Measurements from ENCODE around the gene RPS6KL1. TPM values are rescaled to one million over a fixed set of nuclear protein-coding genes. Genes with fewer than 3 reads are reported as not detected.
A peak's percentile ranks its signal among the peaks of the same experiment; 100 is the strongest.
"Not testable (repeated sequence)": the region's sequence is repeated elsewhere in the genome, so short reads cannot be mapped to it uniquely, and the experiment has no call there.

RPS6KL1 gene
- total RNA-seq, 1 donor from 2014 or later: 10.8 TPM

GRCh38 chr14:74938531-74939495, 15.8 kb upstream of the RPS6KL1 start:
- H3K4me1 Mint-ChIP-seq (ENCODE audit: low read depth): peaks cover 31% of the 10 kb centered on the region
- peaks cover 3% of the 10 kb centered on the region for H3K9me3 Mint-ChIP-seq
- no peaks in the 10 kb centered on the region for H3K27me3 Mint-ChIP-seq (ENCODE audit: low read depth)
- no peaks in the 10 kb centered on the region for H3K36me3 Mint-ChIP-seq (ENCODE audit: low read depth)
- no peak overlapping the region for H3K27ac Mint-ChIP-seq
- DNase-seq (ENCODE audit: low spot score): no peak
- H3K4me3 Mint-ChIP-seq (ENCODE audit: low read depth): no peak overlapping the region
- intact Hi-C loops (cut with micrococcal nuclease): no loop called here

DNA sequence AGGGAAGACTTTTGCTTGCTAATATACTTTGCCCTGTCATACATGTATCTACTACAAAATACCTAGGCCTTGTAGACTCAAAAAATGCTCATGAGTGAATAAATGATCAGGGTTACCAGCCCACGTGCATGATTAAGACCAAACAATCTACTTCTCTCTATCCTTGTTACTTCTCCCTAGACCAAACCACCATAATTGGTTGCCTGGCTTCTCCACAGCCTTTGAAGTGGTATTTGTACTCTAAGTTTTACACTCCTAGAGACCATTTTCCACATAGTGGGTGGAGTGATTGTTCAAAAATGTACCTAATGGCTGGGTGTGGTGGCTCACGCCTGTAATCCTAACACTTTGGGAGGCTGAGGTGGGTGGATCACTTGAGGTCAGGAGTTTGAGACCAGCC, 14.1 kb upstream of the RPS6KL1 start:
- Mint-ChIP-seq H3K4me1 (ENCODE audit: low read depth) (peaks cover 27% of the 10 kb centered on the region), H3K36me3 (ENCODE audit: low read depth) (no peaks in the 10 kb centered on the region), H3K27me3 (ENCODE audit: low read depth) (no peaks in the 10 kb centered on the region), H3K9me3 (peaks cover 3% of the 10 kb centered on the region), H3K27ac (no peak overlapping the region), H3K4me3 (ENCODE audit: low read depth) (no peak overlapping the region)
- intact Hi-C loops (cut with micrococcal nuclease): no loop called here
- DNase-seq (ENCODE audit: low spot score): no peak

DNA sequence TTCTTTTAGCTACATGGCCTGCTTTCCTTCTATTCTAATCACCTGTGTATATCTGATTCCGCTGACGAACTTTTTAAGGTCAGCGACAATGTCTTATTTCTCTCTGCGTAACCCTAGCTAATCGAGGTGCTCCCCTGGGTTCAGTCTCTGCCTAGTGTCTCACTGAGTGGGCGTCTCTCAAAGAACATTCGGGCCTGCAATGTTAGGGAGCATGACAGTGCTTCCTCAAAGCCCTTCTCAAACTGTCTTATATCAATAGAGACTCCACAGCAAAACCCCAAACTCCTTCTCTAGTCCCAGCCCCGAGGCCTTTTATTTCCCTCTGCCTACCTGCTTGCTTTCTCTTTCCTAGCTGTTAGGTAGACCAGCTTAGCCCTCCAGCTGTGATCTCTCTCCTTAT, 13.7 kb upstream of the RPS6KL1 start:
- no peak overlapping the region for H3K4me3 Mint-ChIP-seq (ENCODE audit: low read depth)
- peaks cover 24% of the 10 kb centered on the region for H3K4me1 Mint-ChIP-seq (ENCODE audit: low read depth)
- intact Hi-C loops (cut with micrococcal nuclease): no loop called here
- DNase-seq (ENCODE audit: low spot score): no peak
- no peaks in the 10 kb centered on the region for H3K36me3 Mint-ChIP-seq (ENCODE audit: low read depth)
- H3K9me3 Mint-ChIP-seq: peaks cover 3% of the 10 kb centered on the region
- no peaks in the 10 kb centered on the region for H3K27me3 Mint-ChIP-seq (ENCODE audit: low read depth)
- no peak overlapping the region for H3K27ac Mint-ChIP-seq

GRCh38 chr14:74936151-74936550, 13.1 kb upstream of the RPS6KL1 start:
- no peak overlapping the region for H3K4me3 Mint-ChIP-seq (ENCODE audit: low read depth)
- no peak for DNase-seq (ENCODE audit: low spot score)
- no peaks in the 10 kb centered on the region for H3K36me3 Mint-ChIP-seq (ENCODE audit: low read depth)
- H3K27ac Mint-ChIP-seq: no peak overlapping the region
- H3K4me1 Mint-ChIP-seq (ENCODE audit: low read depth): peaks cover 19% of the 10 kb centered on the region
- peaks cover 3% of the 10 kb centered on the region for H3K9me3 Mint-ChIP-seq
- intact Hi-C loops (cut with micrococcal nuclease): no loop called here
- H3K27me3 Mint-ChIP-seq (ENCODE audit: low read depth): no peaks in the 10 kb centered on the region

- no peak overlapping the region for H3K4me3 Mint-ChIP-seq (ENCODE audit: low read depth)
- H3K27me3 Mint-ChIP-seq (ENCODE audit: low read depth): peaks cover 2% of the 10 kb centered on the region
- no peak overlapping the region for H3K27ac Mint-ChIP-seq
- DNase-seq (ENCODE audit: low spot score): no peak
- H3K36me3 Mint-ChIP-seq (ENCODE audit: low read depth): no peaks in the 10 kb centered on the region
- intact Hi-C loops (cut with micrococcal nuclease): no loop called here
- H3K4me1 Mint-ChIP-seq (ENCODE audit: low read depth): peaks cover 16% of the 10 kb centered on the region
- peaks cover 3% of the 10 kb centered on the region for H3K9me3 Mint-ChIP-seq
Observed at GRCh38 chr14:74935360-74935680, 12.3 kb upstream of the RPS6KL1 start.

GRCh38 chr14:74934476-74935359, 11.7 kb upstream of the RPS6KL1 start:
- Mint-ChIP-seq H3K4me3 (ENCODE audit: low read depth) (no peak overlapping the region), H3K36me3 (ENCODE audit: low read depth) (no peaks in the 10 kb centered on the region), H3K4me1 (ENCODE audit: low read depth) (peaks cover 12% of the 10 kb centered on the region), H3K27ac (no peak overlapping the region), H3K27me3 (ENCODE audit: low read depth) (peaks cover 3% of the 10 kb centered on the region), H3K9me3 (peaks cover 3% of the 10 kb centered on the region)
- no peak for DNase-seq (ENCODE audit: low spot score)
- intact Hi-C loops (cut with micrococcal nuclease): no loop called here

GRCh38 chr14:74934041-74934440, 11.0 kb upstream of the RPS6KL1 start:
- H3K36me3 Mint-ChIP-seq (ENCODE audit: low read depth): no peaks in the 10 kb centered on the region
- DNase-seq (ENCODE audit: low spot score): no peak
- peaks cover 13% of the 10 kb centered on the region for H3K4me1 Mint-ChIP-seq (ENCODE audit: low read depth)
- H3K27ac Mint-ChIP-seq: no peak overlapping the region
- intact Hi-C loops (cut with micrococcal nuclease): no loop called here
- H3K4me3 Mint-ChIP-seq (ENCODE audit: low read depth): no peak overlapping the region
- H3K27me3 Mint-ChIP-seq (ENCODE audit: low read depth): peaks cover 5% of the 10 kb centered on the region
- H3K9me3 Mint-ChIP-seq: peaks cover 3% of the 10 kb centered on the region

- H3K27me3 Mint-ChIP-seq (ENCODE audit: low read depth); H3K27ac Mint-ChIP-seq; H3K36me3 Mint-ChIP-seq (ENCODE audit: low read depth); intact Hi-C loops (cut with micrococcal nuclease); DNase-seq (ENCODE audit: low spot score); H3K9me3 Mint-ChIP-seq; H3K4me3 Mint-ChIP-seq (ENCODE audit: low read depth): not testable (repeated sequence)
- H3K4me1 Mint-ChIP-seq (ENCODE audit: low read depth): peaks cover 11% of the 10 kb centered on the region
Observed at GRCh38 chr14:74932936-74933335, 9.9 kb upstream of the RPS6KL1 start.

DNA sequence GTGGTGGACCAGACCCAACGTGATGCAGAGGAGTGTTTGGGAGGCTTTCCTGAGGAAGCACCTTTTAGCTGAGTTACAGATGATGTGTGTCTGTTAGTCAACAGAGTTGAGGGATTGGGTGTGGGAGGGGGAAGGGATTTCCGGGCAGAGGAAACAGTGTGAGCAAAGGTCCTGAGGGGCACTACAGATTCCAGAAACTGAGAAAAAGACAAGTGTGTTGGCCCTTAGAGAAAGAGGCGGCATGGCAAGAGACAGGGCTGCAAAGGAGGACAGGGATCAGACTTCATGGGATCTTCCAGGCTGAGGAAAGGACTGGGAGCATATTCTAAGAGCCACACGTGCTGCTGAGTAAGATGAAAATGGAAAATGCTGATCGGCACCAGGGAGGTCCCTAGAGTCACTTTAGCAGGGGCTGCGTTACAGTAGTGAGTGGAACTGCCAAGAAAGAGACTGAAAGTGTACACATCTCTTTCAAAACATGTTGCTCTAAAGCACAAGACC, 9.4 kb upstream of the RPS6KL1 start:
- no peaks in the 10 kb centered on the region for H3K36me3 Mint-ChIP-seq (ENCODE audit: low read depth)
- H3K27me3 Mint-ChIP-seq (ENCODE audit: low read depth): peaks cover 6% of the 10 kb centered on the region
- intact Hi-C loops (cut with micrococcal nuclease): no loop called here
- no peak overlapping the region for H3K4me3 Mint-ChIP-seq (ENCODE audit: low read depth)
- no peaks in the 10 kb centered on the region for H3K9me3 Mint-ChIP-seq
- peaks cover 10% of the 10 kb centered on the region for H3K4me1 Mint-ChIP-seq (ENCODE audit: low read depth)
- DNase-seq (ENCODE audit: low spot score): no peak
- H3K27ac Mint-ChIP-seq: no peak overlapping the region

DNA sequence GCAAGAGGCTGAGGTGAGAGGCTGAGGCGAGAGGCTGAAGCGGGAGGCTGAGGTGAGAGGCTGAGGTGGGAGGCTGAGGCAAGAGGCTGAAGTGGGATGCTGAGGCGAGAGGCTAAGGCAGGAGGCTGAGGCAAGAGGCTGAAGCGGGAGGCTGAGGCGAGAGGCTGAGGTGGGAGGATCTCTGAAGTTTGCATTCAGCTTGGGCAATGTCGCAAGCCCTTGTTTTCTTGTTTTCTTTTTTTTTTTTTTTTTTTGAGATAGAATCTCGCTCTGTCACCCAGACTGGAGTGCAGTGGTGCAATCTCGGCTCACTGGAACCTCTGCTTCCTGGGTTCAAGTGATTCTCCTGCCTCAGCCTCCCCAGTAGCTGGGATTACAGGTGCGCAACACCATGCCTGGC, 8.7 kb upstream of the RPS6KL1 start:
- intact Hi-C loops (cut with micrococcal nuclease); H3K9me3 Mint-ChIP-seq; DNase-seq (ENCODE audit: low spot score); H3K27ac Mint-ChIP-seq; H3K4me3 Mint-ChIP-seq (ENCODE audit: low read depth); H3K4me1 Mint-ChIP-seq (ENCODE audit: low read depth); H3K36me3 Mint-ChIP-seq (ENCODE audit: low read depth): not testable (repeated sequence)
- H3K27me3 Mint-ChIP-seq (ENCODE audit: low read depth): peaks cover 11% of the 10 kb centered on the region

GRCh38 chr14:74929242-74929641, 6.2 kb upstream of the RPS6KL1 start:
- peaks cover 5% of the 10 kb centered on the region for H3K4me1 Mint-ChIP-seq (ENCODE audit: low read depth)
- no peak for DNase-seq (ENCODE audit: low spot score)
- H3K36me3 Mint-ChIP-seq (ENCODE audit: low read depth): no peaks in the 10 kb centered on the region
- intact Hi-C loops (cut with micrococcal nuclease): no loop called here
- no peak overlapping the region for H3K4me3 Mint-ChIP-seq (ENCODE audit: low read depth)
- H3K27ac Mint-ChIP-seq: no peak overlapping the region
- H3K9me3 Mint-ChIP-seq: no peaks in the 10 kb centered on the region
- H3K27me3 Mint-ChIP-seq (ENCODE audit: low read depth): peaks cover 24% of the 10 kb centered on the region

DNA sequence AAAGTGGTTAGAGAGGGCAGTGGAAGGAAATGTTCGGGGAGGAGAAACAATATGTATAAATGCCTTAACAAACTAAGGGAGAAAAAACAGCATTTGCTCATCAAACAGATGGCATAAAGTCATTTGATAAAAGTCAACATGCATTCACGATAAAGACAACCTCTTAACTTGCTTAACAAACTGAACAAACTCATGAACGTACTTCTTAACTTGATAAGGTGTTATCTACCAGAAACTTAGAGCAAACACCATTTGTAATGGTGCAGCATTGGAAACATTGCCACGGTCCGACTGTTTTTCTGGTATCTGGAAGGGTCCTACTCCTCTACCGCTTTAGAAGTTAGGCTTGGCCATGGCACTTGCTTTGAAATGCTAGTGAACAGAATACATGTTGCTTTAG, 4.2 kb upstream of the RPS6KL1 start:
- peaks cover 26% of the 10 kb centered on the region for H3K27me3 Mint-ChIP-seq (ENCODE audit: low read depth)
- intact Hi-C loops (cut with micrococcal nuclease): no loop called here
- peaks cover 3% of the 10 kb centered on the region for H3K4me1 Mint-ChIP-seq (ENCODE audit: low read depth)
- no peak overlapping the region for H3K27ac Mint-ChIP-seq
- DNase-seq (ENCODE audit: low spot score): no peak
- H3K4me3 Mint-ChIP-seq (ENCODE audit: low read depth): no peak overlapping the region
- no peaks in the 10 kb centered on the region for H3K36me3 Mint-ChIP-seq (ENCODE audit: low read depth)
- no peaks in the 10 kb centered on the region for H3K9me3 Mint-ChIP-seq

DNA sequence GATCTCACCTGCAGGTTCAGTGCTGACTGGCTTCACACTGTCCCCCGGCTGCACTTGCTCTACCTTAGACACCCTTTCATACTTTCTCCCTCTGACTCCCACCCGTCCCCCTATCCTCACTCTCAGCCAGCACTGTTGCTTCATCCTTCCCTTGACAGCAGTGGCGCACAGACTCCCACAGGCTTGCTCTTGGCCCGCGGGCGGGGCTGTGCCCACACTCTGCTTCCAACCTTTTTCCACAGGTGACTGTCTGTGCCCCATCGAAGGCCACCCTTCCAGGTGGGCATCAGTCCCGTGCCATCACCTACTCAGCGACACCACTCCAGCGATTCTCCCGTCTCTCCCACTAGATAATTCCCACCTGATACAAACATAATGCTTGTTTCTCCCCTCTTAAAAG, 1.0 kb upstream of the RPS6KL1 start:
- Mint-ChIP-seq H3K9me3 (no peaks in the 10 kb centered on the region), H3K4me3 (ENCODE audit: low read depth) (peak overlapping the region; percentile 0), H3K27me3 (ENCODE audit: low read depth) (peaks cover 21% of the 10 kb centered on the region), H3K27ac (no peak overlapping the region), H3K4me1 (ENCODE audit: low read depth) (peaks cover 2% of the 10 kb centered on the region), H3K36me3 (ENCODE audit: low read depth) (no peaks in the 10 kb centered on the region)
- intact Hi-C loops (cut with micrococcal nuclease): no loop called here
- DNase-seq (ENCODE audit: low spot score): no peak
